ENCODE measurements around the gene CHD9NB. TPM values are rescaled to one million over a fixed set of nuclear protein-coding genes. Genes with fewer than 3 reads are reported as not detected.
A peak's percentile ranks its signal among the peaks of the same experiment; 100 is the strongest.

Gene CHD9NB
- total RNA-seq, 4 donors from 2014 or later: 0.19 to 1.2 (median 0.42) TPM

GRCh38 chr16:53098526-53099317, 46.0 kb upstream of the CHD9NB start:
- Histone ChIP-seq H3K27ac (replicated peaks in 1 of 4) (peak overlapping the region; percentile 84 to 94 (median 92)), H3K27me3 (no peaks in the 10 kb centered on the region), H3K36me3 (no peaks in the 10 kb centered on the region), H3K9me3 (no peaks in the 10 kb centered on the region), H3K4me1 (peaks cover 50 to 63% (median 62%) of the 10 kb centered on the region in 4 donors), H3K4me3 (peak overlapping the region; percentile 47 to 58 (median 52))
- peak; percentile 97 for DNase-seq (ENCODE audit: extremely low spot score)
- intact Hi-C loops (cut with DNase I): loop anchor here (2.0 kb wide), 1 partner anchor 32 kb away; no protein-coding TSS in a partner anchor
- 23% methylated on average over 13 of the region's 16 CpGs for WGBS
- TF ChIP-seq EP300 (IDR thresholded peaks at IDR 0.05) (no peak), POLR2A (IDR thresholded peaks at IDR 0.05; ENCODE audit: low read depth) (no peak), POLR2AphosphoS5 (IDR thresholded peaks at IDR 0.05) (peak in 1 of 2 donors; percentile 76)
- TF ChIP-seq, protein P1, sequence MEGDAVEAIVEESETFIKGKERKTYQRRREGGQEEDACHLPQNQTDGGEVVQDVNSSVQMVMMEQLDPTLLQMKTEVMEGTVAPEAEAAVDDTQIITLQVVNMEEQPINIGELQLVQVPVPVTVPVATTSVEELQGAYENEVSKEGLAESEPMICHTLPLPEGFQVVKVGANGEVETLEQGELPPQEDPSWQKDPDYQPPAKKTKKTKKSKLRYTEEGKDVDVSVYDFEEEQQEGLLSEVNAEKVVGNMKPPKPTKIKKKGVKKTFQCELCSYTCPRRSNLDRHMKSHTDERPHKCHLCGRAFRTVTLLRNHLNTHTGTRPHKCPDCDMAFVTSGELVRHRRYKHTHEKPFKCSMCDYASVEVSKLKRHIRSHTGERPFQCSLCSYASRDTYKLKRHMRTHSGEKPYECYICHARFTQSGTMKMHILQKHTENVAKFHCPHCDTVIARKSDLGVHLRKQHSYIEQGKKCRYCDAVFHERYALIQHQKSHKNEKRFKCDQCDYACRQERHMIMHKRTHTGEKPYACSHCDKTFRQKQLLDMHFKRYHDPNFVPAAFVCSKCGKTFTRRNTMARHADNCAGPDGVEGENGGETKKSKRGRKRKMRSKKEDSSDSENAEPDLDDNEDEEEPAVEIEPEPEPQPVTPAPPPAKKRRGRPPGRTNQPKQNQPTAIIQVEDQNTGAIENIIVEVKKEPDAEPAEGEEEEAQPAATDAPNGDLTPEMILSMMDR (IDR thresholded peaks at IDR 0.05): peak in 1 of 3 experiments; percentile 10

DNA sequence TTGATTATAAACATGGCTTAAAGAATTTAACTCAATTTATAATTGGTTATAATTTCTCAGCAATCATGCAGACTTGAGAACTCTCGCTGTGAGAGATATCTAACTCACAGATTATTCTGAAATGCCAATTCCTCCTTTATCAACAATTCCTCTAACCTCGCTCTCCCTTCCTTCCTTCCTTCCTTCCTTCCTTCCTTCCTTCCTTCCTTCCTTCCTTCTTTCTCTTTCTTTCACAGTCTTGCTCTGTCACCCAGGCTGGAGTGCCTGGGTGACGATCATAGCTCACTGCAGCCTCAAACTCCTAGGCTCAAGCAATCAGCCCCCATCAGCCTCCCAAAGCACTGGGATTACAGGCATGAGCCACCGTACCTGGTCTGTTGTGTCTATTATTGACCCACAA, 44.5 kb upstream of the CHD9NB start:
- H3K4me1 ChIP-seq: peaks cover 65 to 78% (median 73%) of the 10 kb centered on the region in 4 donors
- TF ChIP-seq POLR2A (IDR thresholded peaks at IDR 0.05; ENCODE audit: low read depth): no peak
- TF ChIP-seq, protein P1 (IDR thresholded peaks at IDR 0.05): no peak
- no peaks in the 10 kb centered on the region for H3K36me3 ChIP-seq
- intact Hi-C loops (cut with DNase I): no loop called here
- H3K4me3 ChIP-seq: no peak overlapping the region
- WGBS: 83% methylated on average over 4 of the region's 4 CpGs
- no peak for DNase-seq (ENCODE audit: extremely low spot score)
- no peaks in the 10 kb centered on the region for H3K9me3 ChIP-seq
- H3K27me3 ChIP-seq: no peaks in the 10 kb centered on the region
- peak overlapping the region in 1 of 4 donors; percentile 6 for H3K27ac ChIP-seq (replicated peaks in 1 of 4)

- no peak for DNase-seq (ENCODE audit: extremely low spot score)
- WGBS: 79% methylated on average over 9 of the region's 10 CpGs
- TF ChIP-seq, protein P1 (IDR thresholded peaks at IDR 0.05): no peak
- TF ChIP-seq POLR2A (IDR thresholded peaks at IDR 0.05; ENCODE audit: low read depth): no peak
- TF ChIP-seq EP300 (IDR thresholded peaks at IDR 0.05): no peak
- peak; percentile 21 to 47 for TF ChIP-seq POLR2AphosphoS5 (IDR thresholded peaks at IDR 0.05)
- no peaks in the 10 kb centered on the region for H3K27me3 ChIP-seq
- peaks cover 76 to 79% (median 77%) of the 10 kb centered on the region in 4 donors for H3K4me1 ChIP-seq
- intact Hi-C loops (cut with DNase I): loop anchor here (5.0 kb wide), 1 partner anchor 37 kb away; no protein-coding TSS in a partner anchor
- no peaks in the 10 kb centered on the region for H3K36me3 ChIP-seq
- H3K9me3 ChIP-seq: no peaks in the 10 kb centered on the region
- no peak overlapping the region for H3K4me3 ChIP-seq
- peak overlapping the region; percentile 10 to 72 (median 58) for H3K27ac ChIP-seq (replicated peaks in 1 of 4)
Measured at GRCh38 chr16:53094013-53094630, 41.4 kb upstream of the CHD9NB start.

GRCh38 chr16:53093162-53093744, 40.6 kb upstream of the CHD9NB start:
- H3K4me1 ChIP-seq: peaks cover 72 to 79% (median 75%) of the 10 kb centered on the region in 4 donors
- no peaks in the 10 kb centered on the region for H3K27me3 ChIP-seq
- no peaks in the 10 kb centered on the region for H3K36me3 ChIP-seq
- no peaks in the 10 kb centered on the region for H3K9me3 ChIP-seq
- TF ChIP-seq POLR2AphosphoS5 (IDR thresholded peaks at IDR 0.05) (no peak), EP300 (IDR thresholded peaks at IDR 0.05) (no peak), POLR2A (IDR thresholded peaks at IDR 0.05; ENCODE audit: low read depth) (no peak)
- no peak overlapping the region for H3K4me3 ChIP-seq
- intact Hi-C loops (cut with DNase I): loop anchor here (5.0 kb wide), 1 partner anchor 36 kb away; no protein-coding TSS in a partner anchor
- peak overlapping the region; percentile 10 to 72 (median 58) for H3K27ac ChIP-seq (replicated peaks in 1 of 4)
- DNase-seq (ENCODE audit: extremely low spot score): no peak
- WGBS: 98% methylated on average over 5 of the region's 5 CpGs

- no peak for DNase-seq (ENCODE audit: extremely low spot score)
- Histone ChIP-seq H3K27me3 (no peaks in the 10 kb centered on the region), H3K9me3 (no peaks in the 10 kb centered on the region), H3K4me1 (peaks cover 63 to 75% (median 69%) of the 10 kb centered on the region in 4 donors), H3K4me3 (no peak overlapping the region), H3K27ac (replicated peaks in 1 of 4) (peak overlapping the region; percentile 81 to 90 (median 86)), H3K36me3 (no peaks in the 10 kb centered on the region)
- WGBS: 92% methylated on average over 2 of the region's 2 CpGs
- TF ChIP-seq, protein P1 (IDR thresholded peaks at IDR 0.05): no peak
- TF ChIP-seq POLR2A (IDR thresholded peaks at IDR 0.05; ENCODE audit: low read depth) (no peak), EP300 (IDR thresholded peaks at IDR 0.05) (no peak), POLR2AphosphoS5 (IDR thresholded peaks at IDR 0.05) (no peak)
- intact Hi-C loops (cut with DNase I): loop anchor here (5.0 kb wide), 1 partner anchor 35 kb away; no protein-coding TSS in a partner anchor
Measured at GRCh38 chr16:53092284-53092683, 39.6 kb upstream of the CHD9NB start.

Measured in esophagus muscularis mucosa (tissue), 4 donors.